ENCODE results near the gene ZNF91. TPM values are rescaled to one million over a fixed set of nuclear protein-coding genes. Genes with fewer than 3 reads are reported as not detected.
"Not testable (repeated sequence)": the region's sequence is repeated elsewhere in the genome, so short reads cannot be mapped to it uniquely, and the experiment has no call there.

ZNF91 gene
- total and polyA plus RNA-seq, 9 of the 15 experiments (the other 6 are each of a cell fraction or from before 2014, with no cell fraction given), result 1.0 to 6.7 (median 3.2) TPM

DNA sequence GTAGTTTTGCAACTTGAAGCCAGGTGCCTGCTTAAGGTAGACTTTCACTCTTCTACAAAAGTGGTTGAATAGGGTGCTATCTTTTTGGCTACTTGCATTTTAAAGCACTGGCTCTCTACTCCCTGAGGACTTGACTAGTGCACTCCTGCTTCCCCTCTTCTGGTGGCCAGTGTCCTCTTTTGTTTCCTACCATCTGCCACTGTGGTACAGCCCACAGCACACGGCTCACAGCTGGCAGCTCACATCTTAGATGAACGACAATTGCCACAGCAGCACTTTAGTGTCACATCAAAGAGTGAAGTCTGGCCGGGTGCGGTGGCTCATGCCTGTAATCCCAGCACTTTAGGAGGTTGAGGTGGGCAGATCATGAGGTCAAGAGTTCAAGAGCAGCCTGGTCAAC lies 15.6 kb downstream of the ZNF91 start:
- BruUV-seq (replicated peaks); H2AFZ ChIP-seq (ENCODE audit: low read depth, low read length); H3K27me3 ChIP-seq (ENCODE audit: control insufficient read depth in 2 of 2, insufficient read depth in 2 of 2, low read length in 2 of 2); H3K36me3 ChIP-seq (ENCODE audit: control insufficient read depth, insufficient read depth, low read length); H3K9me1 ChIP-seq (ENCODE audit: control insufficient read depth, insufficient read depth, low read length); H3K4me1 ChIP-seq (replicated peaks in 1 of 2; ENCODE audit: control insufficient read depth in 2 of 2, insufficient read depth in 2 of 2, low read length in 2 of 2); H3K9ac ChIP-seq (ENCODE audit: insufficient read depth in 1 of 2, low read depth in 2 of 2, low read length in 2 of 2); H3K27ac ChIP-seq (ENCODE audit: extremely low read depth, low read depth, low read length); intact Hi-C loops (cut with micrococcal nuclease); H3K79me2 ChIP-seq (ENCODE audit: control insufficient read depth, insufficient read depth, low read length); POLR2A ChIA-PET; H4K20me1 ChIP-seq (replicated peaks; ENCODE audit: control insufficient read depth, insufficient read depth, low read length); H3K4me2 ChIP-seq (ENCODE audit: insufficient read depth, low read length); CTCF ChIA-PET (ENCODE audit: low intra/inter-chr PET ratio); H3K4me3 ChIP-seq; H3K9me3 ChIP-seq (replicated peaks; ENCODE audit: control insufficient read depth, insufficient read depth, low read depth, low read length); DNase-seq (ENCODE audit: extremely low read depth in 1 of 4, low spot score in 3 of 4); ATAC-seq: not testable (repeated sequence)
- peak; percentile 26 for FAIRE-seq
- WGBS (ENCODE audit: insufficient coverage, low coverage, missing lambda C conversion rate), result 4% methylated on average over 4 of the region's 4 CpGs
- in situ Hi-C loops (cut with MboI), result loop anchor here (5.0 kb wide), 1 partner anchor 418 kb away; no protein-coding TSS in a partner anchor

DNA sequence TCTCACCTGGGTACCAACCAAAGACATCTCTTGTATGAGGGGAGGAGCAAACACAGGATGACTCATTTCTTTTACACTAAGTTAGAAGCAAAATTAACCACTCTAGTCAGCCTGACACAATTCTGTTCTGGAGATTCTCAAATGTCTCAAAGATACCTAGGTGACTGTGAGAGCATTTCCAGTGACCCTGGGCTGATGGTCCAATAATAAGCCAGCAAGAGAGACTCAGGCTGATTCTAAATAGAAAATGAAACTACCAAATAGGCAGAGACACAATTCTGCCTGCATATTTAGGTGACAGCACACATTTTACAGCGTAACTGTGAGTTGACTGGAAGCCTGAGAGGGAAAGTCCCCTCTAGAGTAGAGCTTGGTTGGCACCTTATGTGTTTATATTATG lies 16.3 kb downstream of the ZNF91 start:
- Histone ChIP-seq H3K27me3 (ENCODE audit: control insufficient read depth in 2 of 2, insufficient read depth in 2 of 2, low read length in 2 of 2) (no peaks in the 10 kb centered on the region), H3K4me3 (no peak overlapping the region), H3K27ac (ENCODE audit: extremely low read depth, low read depth, low read length) (no peak overlapping the region), H2AFZ (ENCODE audit: low read depth, low read length) (no peak overlapping the region), H3K9ac (ENCODE audit: insufficient read depth in 1 of 2, low read depth in 2 of 2, low read length in 2 of 2) (no peak overlapping the region), H3K9me1 (ENCODE audit: control insufficient read depth, insufficient read depth, low read length) (no peaks in the 10 kb centered on the region), H3K9me3 (replicated peaks; ENCODE audit: control insufficient read depth, insufficient read depth, low read depth, low read length) (no peaks in the 10 kb centered on the region), H3K4me2 (ENCODE audit: insufficient read depth, low read length) (no peak overlapping the region), H3K79me2 (ENCODE audit: control insufficient read depth, insufficient read depth, low read length) (no peaks in the 10 kb centered on the region), H3K36me3 (ENCODE audit: control insufficient read depth, insufficient read depth, low read length) (no peaks in the 10 kb centered on the region), H4K20me1 (replicated peaks; ENCODE audit: control insufficient read depth, insufficient read depth, low read length) (no peaks in the 10 kb centered on the region), H3K4me1 (replicated peaks in 1 of 2; ENCODE audit: control insufficient read depth in 2 of 2, insufficient read depth in 2 of 2, low read length in 2 of 2) (no peaks in the 10 kb centered on the region)
- in situ Hi-C loops (cut with MboI) (loop anchor here (5.0 kb wide), 1 partner anchor 418 kb away; no protein-coding TSS in a partner anchor), intact Hi-C loops (cut with micrococcal nuclease) (no loop called here)
- ATAC-seq (no peak), DNase-seq (ENCODE audit: extremely low read depth in 1 of 4, low spot score in 3 of 4) (no peak), FAIRE-seq (no peak)
- CTCF ChIA-PET (ENCODE audit: low intra/inter-chr PET ratio), result no interaction called here
- WGBS (ENCODE audit: insufficient coverage, low coverage, missing lambda C conversion rate), result 22% methylated on average over 1 of the region's 1 CpG
- POLR2A ChIA-PET, result no interaction called here
- BruUV-seq (replicated peaks), result no TSS peak
- TF ChIP-seq ZZZ3 (IDR thresholded peaks at IDR 0.05) (no peak), RBBP5 (IDR thresholded peaks at IDR 0.05; ENCODE audit: borderline replicate concordance, insufficient read depth, low read length, poor library complexity, severe bottlenecking) (no peak), GTF2F1 (IDR thresholded peaks at IDR 0.05; ENCODE audit: low read depth, low read length) (no peak)
- TF ChIP-seq, protein P1, sequence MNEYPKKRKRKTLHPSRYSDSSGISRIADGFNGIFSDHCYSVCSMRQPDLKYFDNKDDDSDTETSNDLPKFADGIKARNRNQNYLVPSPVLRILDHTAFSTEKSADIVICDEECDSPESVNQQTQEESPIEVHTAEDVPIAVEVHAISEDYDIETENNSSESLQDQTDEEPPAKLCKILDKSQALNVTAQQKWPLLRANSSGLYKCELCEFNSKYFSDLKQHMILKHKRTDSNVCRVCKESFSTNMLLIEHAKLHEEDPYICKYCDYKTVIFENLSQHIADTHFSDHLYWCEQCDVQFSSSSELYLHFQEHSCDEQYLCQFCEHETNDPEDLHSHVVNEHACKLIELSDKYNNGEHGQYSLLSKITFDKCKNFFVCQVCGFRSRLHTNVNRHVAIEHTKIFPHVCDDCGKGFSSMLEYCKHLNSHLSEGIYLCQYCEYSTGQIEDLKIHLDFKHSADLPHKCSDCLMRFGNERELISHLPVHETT (CRISPR knock-in tag; conservative IDR thresholded peaks at IDR 0.05 in 1 of 2, IDR thresholded peaks at IDR 0.05 in 1 of 2), result no peak
- TF ChIP-seq, protein P2, sequence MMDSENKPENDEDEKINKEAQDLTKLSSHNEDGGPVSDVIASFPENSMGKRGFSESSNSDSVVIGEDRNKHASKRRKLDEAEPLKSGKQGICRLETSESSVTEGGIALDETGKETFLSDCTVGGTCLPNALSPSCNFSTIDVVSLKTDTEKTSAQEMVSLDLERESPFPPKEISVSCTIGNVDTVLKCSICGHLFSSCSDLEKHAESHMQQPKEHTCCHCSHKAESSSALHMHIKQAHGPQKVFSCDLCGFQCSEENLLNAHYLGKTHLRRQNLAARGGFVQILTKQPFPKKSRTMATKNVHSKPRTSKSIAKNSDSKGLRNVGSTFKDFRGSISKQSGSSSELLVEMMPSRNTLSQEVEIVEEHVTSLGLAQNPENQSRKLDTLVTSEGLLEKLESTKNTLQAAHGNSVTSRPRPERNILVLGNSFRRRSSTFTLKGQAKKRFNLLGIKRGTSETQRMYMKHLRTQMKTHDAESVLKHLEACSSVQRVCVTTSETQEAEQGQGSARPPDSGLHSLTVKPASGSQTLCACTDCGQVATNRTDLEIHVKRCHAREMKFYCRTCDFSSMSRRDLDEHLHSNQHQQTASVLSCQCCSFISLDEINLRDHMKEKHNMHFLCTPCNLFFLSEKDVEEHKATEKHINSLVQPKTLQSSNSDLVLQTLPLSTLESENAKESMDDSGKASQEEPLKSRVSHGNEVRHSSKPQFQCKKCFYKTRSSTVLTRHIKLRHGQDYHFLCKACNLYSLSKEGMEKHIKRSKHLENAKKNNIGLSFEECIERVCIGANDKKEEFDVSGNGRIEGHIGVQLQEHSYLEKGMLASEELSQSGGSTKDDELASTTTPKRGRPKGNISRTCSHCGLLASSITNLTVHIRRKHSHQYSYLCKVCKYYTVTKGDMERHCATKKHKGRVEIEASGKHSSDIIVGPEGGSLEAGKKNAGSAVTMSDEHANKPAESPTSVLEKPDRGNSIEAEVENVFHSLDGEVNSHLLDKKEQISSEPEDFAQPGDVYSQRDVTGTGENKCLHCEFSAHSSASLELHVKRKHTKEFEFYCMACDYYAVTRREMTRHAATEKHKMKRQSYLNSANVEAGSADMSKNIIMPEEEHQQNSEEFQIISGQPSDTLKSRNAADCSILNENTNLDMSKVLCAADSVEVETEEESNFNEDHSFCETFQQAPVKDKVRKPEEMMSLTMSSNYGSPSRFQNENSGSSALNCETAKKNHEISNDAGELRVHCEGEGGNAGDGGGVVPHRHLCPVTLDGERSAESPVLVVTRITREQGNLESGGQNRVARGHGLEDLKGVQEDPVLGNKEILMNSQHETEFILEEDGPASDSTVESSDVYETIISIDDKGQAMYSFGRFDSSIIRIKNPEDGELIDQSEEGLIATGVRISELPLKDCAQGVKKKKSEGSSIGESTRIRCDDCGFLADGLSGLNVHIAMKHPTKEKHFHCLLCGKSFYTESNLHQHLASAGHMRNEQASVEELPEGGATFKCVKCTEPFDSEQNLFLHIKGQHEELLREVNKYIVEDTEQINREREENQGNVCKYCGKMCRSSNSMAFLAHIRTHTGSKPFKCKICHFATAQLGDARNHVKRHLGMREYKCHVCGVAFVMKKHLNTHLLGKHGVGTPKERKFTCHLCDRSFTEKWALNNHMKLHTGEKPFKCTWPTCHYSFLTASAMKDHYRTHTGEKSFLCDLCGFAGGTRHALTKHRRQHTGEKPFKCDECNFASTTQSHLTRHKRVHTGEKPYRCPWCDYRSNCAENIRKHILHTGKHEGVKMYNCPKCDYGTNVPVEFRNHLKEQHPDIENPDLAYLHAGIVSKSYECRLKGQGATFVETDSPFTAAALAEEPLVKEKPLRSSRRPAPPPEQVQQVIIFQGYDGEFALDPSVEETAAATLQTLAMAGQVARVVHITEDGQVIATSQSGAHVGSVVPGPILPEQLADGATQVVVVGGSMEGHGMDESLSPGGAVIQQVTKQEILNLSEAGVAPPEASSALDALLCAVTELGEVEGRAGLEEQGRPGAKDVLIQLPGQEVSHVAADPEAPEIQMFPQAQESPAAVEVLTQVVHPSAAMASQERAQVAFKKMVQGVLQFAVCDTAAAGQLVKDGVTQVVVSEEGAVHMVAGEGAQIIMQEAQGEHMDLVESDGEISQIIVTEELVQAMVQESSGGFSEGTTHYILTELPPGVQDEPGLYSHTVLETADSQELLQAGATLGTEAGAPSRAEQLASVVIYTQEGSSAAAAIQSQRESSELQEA (IDR thresholded peaks at IDR 0.05; ENCODE audit: low read depth), result no peak

Measured in K562 (cell line).